ENCODE results near the gene LAMA2.

The LAMA2 gene

DNA sequence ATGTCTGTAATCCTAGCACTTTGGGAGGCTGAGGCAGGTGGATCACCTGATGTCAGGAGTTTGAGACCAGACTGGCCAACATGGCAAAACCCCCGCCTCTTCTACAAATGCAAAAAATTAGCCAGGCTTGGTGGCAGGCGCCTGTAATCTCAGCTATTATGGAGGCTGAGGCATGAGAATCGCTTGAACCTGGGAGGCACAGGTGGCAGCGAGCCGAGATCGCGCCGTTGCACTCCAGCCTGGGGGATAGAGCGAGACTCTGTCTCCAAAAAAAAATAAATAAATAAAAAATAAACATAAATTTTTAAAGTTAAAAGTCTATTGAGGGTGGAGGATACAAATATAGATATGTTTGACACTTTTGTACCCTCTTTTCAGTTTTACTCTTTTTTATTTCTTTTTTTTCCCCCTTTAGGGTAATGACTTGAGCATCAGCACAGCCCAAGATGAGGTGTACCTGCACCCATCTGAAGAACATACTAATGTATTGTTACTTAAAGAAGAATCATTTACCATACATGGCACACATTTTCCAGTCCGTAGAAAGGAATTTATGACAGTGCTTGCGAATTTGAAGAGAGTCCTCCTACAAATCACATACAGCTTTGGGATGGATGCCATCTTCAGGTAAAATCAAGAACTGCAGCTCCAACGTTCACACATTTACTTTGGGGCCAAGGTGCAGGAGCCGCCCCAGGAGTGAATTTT lies 368.9 kb downstream of the LAMA2 start:
- Mint-ChIP-seq H3K4me3 (no peak overlapping the region), H3K4me1 (ENCODE audit: low read depth) (peaks cover 23% of the 10 kb centered on the region), H3K9me3 (no peaks in the 10 kb centered on the region), H3K27me3 (peaks cover 29% of the 10 kb centered on the region), H3K27ac (no peak overlapping the region), H3K36me3 (ENCODE audit: low read depth) (no peaks in the 10 kb centered on the region)
- peak; percentile 35 for DNase-seq

DNA sequence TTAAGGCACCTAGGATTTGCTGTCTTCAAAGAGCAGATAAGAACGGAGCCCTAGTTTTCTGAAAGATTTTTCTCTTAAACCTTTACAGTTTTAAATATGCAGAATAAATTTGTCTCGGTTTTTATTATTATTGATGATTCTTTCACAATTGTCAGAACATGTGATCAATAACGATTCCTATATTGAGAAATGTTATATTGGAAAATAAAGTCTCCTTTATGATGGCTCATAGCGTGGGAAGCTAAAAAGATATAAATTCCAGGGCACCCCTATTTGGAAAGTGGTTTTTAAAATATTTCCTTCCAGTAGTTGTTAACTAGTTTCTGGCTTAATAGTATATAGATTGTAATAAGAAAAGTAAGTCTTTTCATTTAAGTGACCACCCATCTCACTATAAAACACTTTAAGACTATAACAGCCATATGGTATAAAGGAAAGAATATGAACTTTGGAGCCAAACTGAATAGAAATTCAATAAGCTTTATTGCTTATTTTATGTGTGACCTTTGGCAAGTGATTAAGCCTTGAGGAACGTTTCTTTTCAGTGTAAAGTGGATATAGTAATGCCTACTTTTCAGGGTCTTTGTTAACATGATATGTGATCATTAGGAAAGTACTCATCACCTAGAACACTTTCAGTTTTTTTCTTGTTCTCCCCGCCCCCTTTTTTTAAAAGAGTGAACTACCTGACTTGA lies 369.6 kb downstream of the LAMA2 start:
- no peak overlapping the region for H3K27ac Mint-ChIP-seq
- H3K9me3 Mint-ChIP-seq = no peaks in the 10 kb centered on the region
- peaks cover 23% of the 10 kb centered on the region for H3K4me1 Mint-ChIP-seq (ENCODE audit: low read depth)
- DNase-seq = no peak
- no peak overlapping the region for H3K4me3 Mint-ChIP-seq
- peaks cover 29% of the 10 kb centered on the region for H3K27me3 Mint-ChIP-seq
- no peaks in the 10 kb centered on the region for H3K36me3 Mint-ChIP-seq (ENCODE audit: low read depth)

DNA sequence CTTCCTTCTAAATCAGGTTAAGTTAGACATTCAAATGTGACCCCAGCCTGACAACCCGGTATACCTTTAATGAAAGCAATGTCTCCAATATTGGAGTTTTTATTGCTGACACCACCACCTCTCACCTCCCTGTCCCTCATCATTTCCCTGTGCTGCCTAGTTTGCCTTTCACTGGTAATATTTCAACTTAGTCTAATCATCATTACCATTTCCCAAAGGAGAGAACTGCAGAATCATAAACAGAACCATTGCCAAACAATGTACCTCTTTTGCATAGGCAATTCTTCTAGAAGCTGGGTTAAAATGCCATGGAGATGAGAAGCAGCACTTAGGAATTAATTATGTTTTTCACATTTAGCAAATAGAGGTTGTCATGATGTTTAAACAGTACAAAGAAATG lies 370.3 kb downstream of the LAMA2 start:
- H3K27me3 Mint-ChIP-seq = peaks cover 24% of the 10 kb centered on the region
- no peak overlapping the region for H3K27ac Mint-ChIP-seq
- no peak for DNase-seq
- no peak overlapping the region for H3K4me3 Mint-ChIP-seq
- no peaks in the 10 kb centered on the region for H3K36me3 Mint-ChIP-seq (ENCODE audit: low read depth)
- peaks cover 23% of the 10 kb centered on the region for H3K4me1 Mint-ChIP-seq (ENCODE audit: low read depth)
- H3K9me3 Mint-ChIP-seq = no peaks in the 10 kb centered on the region

DNA sequence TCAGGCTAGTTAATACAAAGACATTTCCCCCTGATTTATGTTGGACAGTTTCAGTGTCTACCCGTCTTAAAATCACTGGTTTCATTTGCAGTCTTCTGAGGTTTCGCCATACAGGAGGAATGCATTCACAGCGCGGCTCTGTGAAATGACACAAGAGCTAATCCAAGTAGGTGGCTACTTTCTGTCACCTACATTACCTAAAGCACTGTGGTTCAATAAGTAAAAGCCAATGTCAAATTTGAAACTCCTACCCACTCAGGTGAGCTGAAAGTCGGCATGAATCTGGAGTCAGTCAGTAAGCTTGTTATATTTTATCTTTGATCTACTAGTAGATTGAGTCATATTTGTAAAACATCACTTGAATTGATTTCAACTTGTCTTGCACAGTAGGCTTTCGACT lies 370.8 kb downstream of the LAMA2 start:
- Mint-ChIP-seq H3K27me3 (peaks cover 24% of the 10 kb centered on the region), H3K4me1 (ENCODE audit: low read depth) (peaks cover 23% of the 10 kb centered on the region), H3K36me3 (ENCODE audit: low read depth) (no peaks in the 10 kb centered on the region), H3K27ac (no peak overlapping the region), H3K9me3 (no peaks in the 10 kb centered on the region), H3K4me3 (no peak overlapping the region)
- DNase-seq = no peak

DNA sequence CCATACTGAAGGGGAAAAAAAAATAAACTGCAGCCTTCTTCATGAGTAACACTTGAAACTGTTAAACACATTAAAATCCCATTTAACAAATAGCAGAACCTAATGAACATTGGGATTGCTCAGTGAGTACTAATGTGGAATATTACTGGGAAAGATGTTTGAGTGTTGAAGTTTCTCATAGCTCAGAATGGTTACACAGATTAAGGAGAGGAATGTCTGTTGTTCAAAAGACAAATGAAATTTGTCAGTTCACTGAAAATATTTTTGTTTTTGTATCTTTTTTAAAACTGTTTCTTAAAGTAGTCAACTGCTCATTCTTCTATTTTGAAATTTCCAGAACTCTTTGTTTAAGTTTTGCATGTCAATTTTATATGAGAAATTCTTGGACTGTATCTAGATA lies 374.3 kb downstream of the LAMA2 start:
- Mint-ChIP-seq H3K27me3 (peaks cover 13% of the 10 kb centered on the region), H3K9me3 (no peaks in the 10 kb centered on the region), H3K4me3 (no peak overlapping the region), H3K36me3 (ENCODE audit: low read depth) (no peaks in the 10 kb centered on the region), H3K4me1 (ENCODE audit: low read depth) (peaks cover 18% of the 10 kb centered on the region), H3K27ac (no peak overlapping the region)
- no peak for DNase-seq

DNA sequence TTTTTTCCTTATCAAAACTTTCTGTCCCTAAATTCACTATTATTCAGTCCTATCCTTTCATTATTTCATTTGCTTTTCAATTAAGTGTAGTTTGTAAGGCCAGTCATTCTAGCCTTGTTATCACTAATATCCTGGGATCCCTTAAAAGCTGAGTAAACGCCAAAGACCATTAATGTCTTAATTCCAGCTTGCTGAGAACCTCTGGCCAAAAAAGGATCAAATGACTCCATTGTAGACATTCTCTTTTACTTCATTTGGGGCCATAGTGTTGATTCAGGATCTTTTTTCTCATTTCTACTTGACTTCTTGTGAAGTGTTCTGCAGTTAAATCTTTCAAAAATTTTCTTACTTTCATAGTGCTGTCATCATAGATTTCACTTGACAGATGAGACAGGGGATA lies 379.7 kb downstream of the LAMA2 start:
- no peak overlapping the region for H3K27ac Mint-ChIP-seq
- DNase-seq = no peak
- H3K36me3 Mint-ChIP-seq (ENCODE audit: low read depth) = no peaks in the 10 kb centered on the region
- H3K4me3 Mint-ChIP-seq = no peak overlapping the region
- H3K27me3 Mint-ChIP-seq = peaks cover 5% of the 10 kb centered on the region
- H3K9me3 Mint-ChIP-seq = no peaks in the 10 kb centered on the region
- no peaks in the 10 kb centered on the region for H3K4me1 Mint-ChIP-seq (ENCODE audit: low read depth)

DNA sequence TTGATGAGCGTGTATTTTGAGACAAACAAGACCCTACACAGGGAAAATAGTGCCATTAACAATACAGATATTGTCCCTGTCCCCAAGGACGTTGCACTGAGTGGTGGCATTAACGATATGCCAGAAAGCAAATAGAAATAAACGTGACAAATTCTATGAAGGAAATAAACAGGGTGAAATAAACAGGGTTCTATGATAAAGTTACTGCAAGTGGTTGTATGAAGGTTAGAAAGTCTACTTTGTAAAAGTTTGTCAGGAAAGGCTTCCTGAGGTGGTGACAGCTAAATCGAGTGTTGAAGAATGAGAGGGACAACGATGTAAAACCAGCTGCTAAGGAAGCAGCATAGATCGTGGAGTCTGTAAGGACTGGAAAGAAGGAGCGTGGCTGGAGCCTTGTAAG lies 380.2 kb downstream of the LAMA2 start:
- Mint-ChIP-seq H3K9me3 (no peaks in the 10 kb centered on the region), H3K27me3 (peaks cover 5% of the 10 kb centered on the region), H3K27ac (no peak overlapping the region), H3K36me3 (ENCODE audit: low read depth) (no peaks in the 10 kb centered on the region), H3K4me3 (no peak overlapping the region), H3K4me1 (ENCODE audit: low read depth) (no peaks in the 10 kb centered on the region)
- DNase-seq = no peak

DNA sequence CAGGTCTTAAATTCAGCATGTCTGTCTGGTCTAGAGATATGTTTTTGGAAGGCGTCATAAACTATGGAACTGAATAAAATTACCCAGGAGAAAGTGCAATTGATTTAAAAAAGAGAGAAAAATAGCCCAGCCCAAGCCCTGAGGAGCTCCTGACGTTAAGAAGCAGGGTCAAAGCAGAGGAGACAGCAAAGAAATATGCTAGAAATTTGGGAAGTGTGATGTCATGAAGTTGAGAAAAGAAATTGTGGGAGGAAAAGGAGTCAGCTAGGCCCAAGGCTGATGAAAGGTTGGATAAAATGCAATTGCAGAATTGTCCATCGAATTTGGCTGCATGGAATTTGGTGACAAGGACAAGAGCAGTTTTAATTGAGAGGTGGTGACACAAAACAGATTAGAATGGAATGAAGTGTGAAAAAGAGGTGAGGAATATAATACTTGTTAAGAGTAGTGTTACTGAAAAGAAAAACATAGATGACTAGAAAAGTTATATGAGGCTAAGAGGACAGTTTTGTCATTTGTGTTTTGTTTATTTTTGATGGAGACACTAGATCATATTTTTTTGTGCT lies 381.6 kb downstream of the LAMA2 start:
- Mint-ChIP-seq H3K27ac (no peak overlapping the region), H3K27me3 (peaks cover 7% of the 10 kb centered on the region), H3K36me3 (ENCODE audit: low read depth) (no peaks in the 10 kb centered on the region), H3K4me3 (no peak overlapping the region), H3K4me1 (ENCODE audit: low read depth) (no peaks in the 10 kb centered on the region), H3K9me3 (no peaks in the 10 kb centered on the region)
- no peak for DNase-seq

DNA sequence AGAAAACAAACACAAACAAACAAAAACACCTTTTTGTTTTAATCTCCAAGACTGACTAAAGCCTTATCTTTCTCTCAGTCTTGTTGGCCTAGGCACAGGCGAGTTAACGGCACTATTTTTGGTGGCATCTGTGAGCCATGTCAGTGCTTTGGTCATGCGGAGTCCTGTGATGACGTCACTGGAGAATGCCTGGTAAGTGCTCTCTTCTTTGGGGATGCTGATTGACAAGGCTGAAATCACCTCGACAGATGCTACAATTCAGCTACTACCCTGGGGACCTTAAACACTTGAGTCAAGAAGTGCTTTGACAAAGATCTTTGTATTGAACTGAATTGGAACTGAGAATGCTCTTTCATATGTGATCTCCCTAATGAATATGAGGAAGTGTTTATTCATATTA lies 384.1 kb downstream of the LAMA2 start:
- Mint-ChIP-seq H3K4me3 (no peak overlapping the region), H3K27ac (no peak overlapping the region), H3K4me1 (ENCODE audit: low read depth) (no peaks in the 10 kb centered on the region), H3K27me3 (peaks cover 7% of the 10 kb centered on the region), H3K36me3 (ENCODE audit: low read depth) (no peaks in the 10 kb centered on the region), H3K9me3 (no peaks in the 10 kb centered on the region)
- no peak for DNase-seq

DNA sequence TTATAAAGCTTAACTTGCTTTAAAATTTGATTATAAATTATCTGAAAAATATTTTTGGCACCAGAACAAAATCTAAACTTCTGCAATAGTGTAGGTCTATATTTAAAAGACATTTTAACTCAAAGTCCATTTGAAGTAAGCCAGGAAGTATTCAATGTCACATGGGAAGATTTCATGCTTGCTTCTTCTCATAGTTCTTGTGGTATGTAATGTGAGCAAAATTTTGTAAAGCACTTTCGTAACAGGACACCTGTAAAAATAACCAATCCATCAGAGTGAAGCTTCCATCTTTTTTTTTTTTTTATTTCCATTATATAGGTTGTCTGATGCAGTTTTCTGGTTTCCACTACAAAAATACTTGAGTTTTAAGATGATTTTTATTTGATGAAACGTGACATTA lies 386.1 kb downstream of the LAMA2 start:
- no peak overlapping the region for H3K4me3 Mint-ChIP-seq
- no peak overlapping the region for H3K27ac Mint-ChIP-seq
- DNase-seq = no peak
- H3K36me3 Mint-ChIP-seq (ENCODE audit: low read depth) = no peaks in the 10 kb centered on the region
- peaks cover 7% of the 10 kb centered on the region for H3K27me3 Mint-ChIP-seq
- H3K4me1 Mint-ChIP-seq (ENCODE audit: low read depth) = no peaks in the 10 kb centered on the region
- no peaks in the 10 kb centered on the region for H3K9me3 Mint-ChIP-seq

DNA sequence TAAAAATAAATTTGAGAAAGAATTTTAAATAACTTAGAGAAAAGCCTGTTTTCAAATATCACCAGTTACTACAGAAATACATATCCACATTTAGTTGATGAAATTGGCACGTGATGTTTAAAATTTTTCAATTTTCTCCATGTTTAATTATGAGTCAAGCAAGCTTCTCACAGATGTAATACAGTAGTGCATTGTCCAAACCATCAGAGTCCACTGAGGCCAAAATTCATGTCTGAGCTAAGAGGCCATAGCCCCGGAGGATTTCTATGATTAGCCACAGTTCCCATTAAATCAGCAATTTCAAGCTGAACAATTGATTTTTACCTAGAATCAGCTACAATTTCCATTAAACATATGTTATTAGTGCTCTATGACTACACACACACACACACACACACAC lies 387.0 kb downstream of the LAMA2 start:
- no peak overlapping the region for H3K27ac Mint-ChIP-seq
- no peak for DNase-seq
- H3K4me1 Mint-ChIP-seq (ENCODE audit: low read depth) = no peaks in the 10 kb centered on the region
- peaks cover 7% of the 10 kb centered on the region for H3K27me3 Mint-ChIP-seq
- H3K4me3 Mint-ChIP-seq = no peak overlapping the region
- no peaks in the 10 kb centered on the region for H3K36me3 Mint-ChIP-seq (ENCODE audit: low read depth)
- no peaks in the 10 kb centered on the region for H3K9me3 Mint-ChIP-seq

DNA sequence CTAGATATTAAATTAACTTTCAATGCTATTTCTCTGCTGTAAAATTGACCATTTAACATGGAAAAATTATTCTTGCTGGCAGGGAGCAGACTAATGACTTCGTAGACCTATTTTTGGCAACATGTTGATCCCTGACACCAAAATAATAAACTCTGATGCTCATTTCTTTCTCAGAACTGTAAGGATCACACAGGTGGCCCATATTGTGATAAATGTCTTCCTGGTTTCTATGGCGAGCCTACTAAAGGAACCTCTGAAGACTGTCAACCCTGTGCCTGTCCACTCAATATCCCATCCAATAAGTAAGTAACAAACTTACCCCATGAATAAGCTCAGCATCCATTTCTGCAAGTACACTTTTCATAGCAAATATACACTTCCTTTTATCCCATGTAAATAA lies 387.5 kb downstream of the LAMA2 start:
- no peaks in the 10 kb centered on the region for H3K4me1 Mint-ChIP-seq (ENCODE audit: low read depth)
- DNase-seq = no peak
- no peaks in the 10 kb centered on the region for H3K9me3 Mint-ChIP-seq
- no peak overlapping the region for H3K27ac Mint-ChIP-seq
- peaks cover 7% of the 10 kb centered on the region for H3K27me3 Mint-ChIP-seq
- H3K4me3 Mint-ChIP-seq = no peak overlapping the region
- H3K36me3 Mint-ChIP-seq (ENCODE audit: low read depth) = no peaks in the 10 kb centered on the region

DNA sequence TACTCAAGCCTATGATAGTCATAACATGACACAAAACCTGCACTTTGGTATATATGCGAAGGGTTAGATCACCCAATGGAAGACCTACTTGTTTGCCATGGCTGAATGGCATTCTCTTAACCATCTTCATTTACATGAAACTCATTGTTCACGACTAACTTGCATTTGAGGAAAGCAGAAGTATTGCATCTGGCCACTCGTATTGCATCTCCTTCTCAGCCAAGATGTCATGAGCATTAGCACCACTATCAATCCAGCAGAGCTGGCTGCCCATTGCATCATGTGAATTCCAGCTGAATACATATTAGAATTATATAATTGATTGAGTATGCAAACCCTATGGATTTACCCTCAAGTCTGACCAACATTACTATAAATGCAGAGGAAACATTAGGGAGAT lies 390.2 kb downstream of the LAMA2 start:
- H3K27me3 Mint-ChIP-seq = peaks cover 2% of the 10 kb centered on the region

DNA sequence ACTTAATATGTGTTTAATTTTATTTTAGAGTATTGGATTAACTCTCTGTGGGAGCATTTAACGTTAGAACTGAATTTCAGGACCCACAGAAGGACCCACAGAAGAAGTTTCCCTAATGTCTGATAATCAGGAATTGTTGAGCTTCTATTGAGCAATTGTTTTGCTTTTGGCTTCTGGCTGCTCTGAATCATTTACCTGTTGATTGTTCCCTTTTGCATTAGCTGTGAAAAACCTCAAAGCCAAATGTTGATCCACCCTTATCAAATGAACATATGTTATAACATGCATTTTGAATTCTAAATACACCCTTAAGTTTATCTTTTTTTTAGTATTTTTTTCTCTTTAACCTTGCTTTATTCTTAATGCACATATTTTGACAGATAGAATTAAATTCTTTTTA lies 393.5 kb downstream of the LAMA2 start:
- no peak overlapping the region for H3K4me3 Mint-ChIP-seq
- no peaks in the 10 kb centered on the region for H3K9me3 Mint-ChIP-seq
- H3K4me1 Mint-ChIP-seq (ENCODE audit: low read depth) = peaks cover 18% of the 10 kb centered on the region
- DNase-seq = no peak
- no peaks in the 10 kb centered on the region for H3K36me3 Mint-ChIP-seq (ENCODE audit: low read depth)
- no peak overlapping the region for H3K27ac Mint-ChIP-seq
- no peaks in the 10 kb centered on the region for H3K27me3 Mint-ChIP-seq

More for the DNA sequence above, 390.2 kb downstream of the LAMA2 start:
- no peak overlapping the region for H3K4me3 Mint-ChIP-seq
- H3K9me3 Mint-ChIP-seq = no peaks in the 10 kb centered on the region
- H3K36me3 Mint-ChIP-seq (ENCODE audit: low read depth) = no peaks in the 10 kb centered on the region
- no peak for DNase-seq
- no peaks in the 10 kb centered on the region for H3K4me1 Mint-ChIP-seq (ENCODE audit: low read depth)
- H3K27ac Mint-ChIP-seq = no peak overlapping the region

DNA sequence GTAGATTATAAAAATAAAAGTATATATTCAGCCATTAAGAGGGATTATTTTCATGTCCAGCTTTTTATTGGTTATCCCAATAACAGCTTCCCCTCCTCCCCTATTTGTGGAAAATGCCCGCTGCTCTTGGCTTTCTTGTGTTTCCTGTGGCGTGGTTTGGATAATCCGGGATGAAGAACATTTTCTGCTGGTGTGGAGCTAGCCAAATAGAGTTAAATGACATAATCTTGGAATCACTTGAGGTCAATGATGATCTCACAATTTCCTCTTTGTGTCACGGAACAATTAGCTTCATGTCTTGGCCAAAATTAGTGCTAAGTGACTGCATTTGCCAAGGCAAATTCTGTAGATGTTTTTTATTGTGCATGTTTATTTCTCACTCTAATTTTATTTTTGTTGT lies 394.0 kb downstream of the LAMA2 start:
- no peak for DNase-seq
- no peak overlapping the region for H3K27ac Mint-ChIP-seq
- no peak overlapping the region for H3K4me3 Mint-ChIP-seq
- peaks cover 21% of the 10 kb centered on the region for H3K4me1 Mint-ChIP-seq (ENCODE audit: low read depth)
- no peaks in the 10 kb centered on the region for H3K9me3 Mint-ChIP-seq
- H3K36me3 Mint-ChIP-seq (ENCODE audit: low read depth) = no peaks in the 10 kb centered on the region
- H3K27me3 Mint-ChIP-seq = no peaks in the 10 kb centered on the region

All from activated T-cell treated with anti-CD3 and anti-CD28 coated beads, Interleukin-2, amount 50 U/mL, for 24 hours (primary cell).